ENCODE data around the gene TMEM232.

GRCh38 chr5:110383231-110383630 is 343.2 kb downstream of the TMEM232 start:
- TF ChIP-seq POLR2A (IDR thresholded peaks at IDR 0.05) (no peak), CTCF (IDR thresholded peaks at IDR 0.05) (no peak)

Measured in sigmoid colon (tissue), 3 donors.